SK-N-SH (cell line): ENCODE results near the gene MTA2. TPM values are rescaled to one million over a fixed set of nuclear protein-coding genes. Genes with fewer than 3 reads are reported as not detected.
"Not testable (repeated sequence)": the region's sequence is repeated elsewhere in the genome, so short reads cannot be mapped to it uniquely, and the experiment has no call there.

ENCODE experiments used
- CTCF ChIA-PET: fragments of 300-600, 350-600 bp; formaldehyde crosslinking; extraction: SDS; loops from one replicate; lab custom pipeline; 2021; lab: Yijun Ruan, JAX
- POLR2A ChIA-PET: fragments of 350-600 bp; sonication (Branson Sonifier 250); formaldehyde crosslinking; extraction: SDS; loops from one replicate; lab custom pipeline; 2020; ENCODE audit warnings: antibody characterized with exemption, inconsistent platforms; lab: Yijun Ruan, JAX
- DNase-seq: peaks from one replicate; pipeline ENCODE4 v3.0.0; 2012
- H2AFZ ChIP-seq: fragments of 200-600 bp; sonication (generic); 2 replicates; pipeline ENCODE4 v1.8.1; 2016; ENCODE audit warnings: antibody characterized with exemption, mild to moderate bottlenecking, low read depth
- H3F3A ChIP-seq: fragments of 200-600 bp; sonication (generic); replicated peaks from 2 replicates; pipeline ENCODE3; 2016; ENCODE audit warnings: antibody characterized with exemption, mild to moderate bottlenecking; ENCODE audit not compliant: insufficient read depth
- H3K27ac ChIP-seq, 2 experiments: fragments of 200-500 bp in 1 of 2; fragments of 200-600 bp in 1 of 2; sonication (Bioruptor generic) in 1 of 2; sonication (generic), shearing (Covaris generic) in 1 of 2; 2 replicates each; pipeline versions ENCODE4 v1.5.1 to v1.6.1; 2014 to 2016; ENCODE audit warnings: low read depth in 2 of 2, inconsistent platforms in 1 of 2, low read length in 1 of 2, mild to moderate bottlenecking in 1 of 2, mixed read lengths in 1 of 2
- H3K27me3 ChIP-seq: fragments of 200-600 bp; sonication (generic), shearing (Covaris generic); 2 replicates; pipeline ENCODE4 v1.6.1; 2016; ENCODE audit warnings: mixed run types; ENCODE audit not compliant: insufficient read depth
- H3K36me3 ChIP-seq, 2 experiments: fragments of 200-500 bp in 1 of 2; fragments of 200-600 bp in 1 of 2; sonication (Bioruptor generic) in 1 of 2; sonication (generic) in 1 of 2; replicated peaks in 1 of 2; 2 replicates each; pipeline versions ENCODE3 to v1.5.1; 2014 to 2016; ENCODE audit warnings: low read length in 1 of 2, mild to moderate bottlenecking in 1 of 2; ENCODE audit not compliant: insufficient read depth in 2 of 2, control insufficient read depth in 1 of 2
- H3K4me1 ChIP-seq, 2 experiments: fragments of 200-500 bp in 1 of 2; fragments of 200-600 bp in 1 of 2; sonication (Bioruptor generic) in 1 of 2; sonication (generic), shearing (Covaris generic) in 1 of 2; 2 replicates each; pipeline versions ENCODE4 v1.5.1 to v1.6.1; 2014 to 2016; ENCODE audit warnings: low read depth in 1 of 2, low read length in 1 of 2, mixed run types in 1 of 2; ENCODE audit not compliant: insufficient read depth in 2 of 2, control insufficient read depth in 1 of 2
- H3K4me2 ChIP-seq: fragments of 200-600 bp; sonication (generic), shearing (Covaris generic); 2 replicates; pipeline ENCODE4 v1.6.1; 2017; ENCODE audit warnings: mixed run types
- H3K4me3 ChIP-seq, 2 experiments: fragments of 200-500 bp in 1 of 2; fragments of 200-600 bp in 1 of 2; sonication (Bioruptor generic) in 1 of 2; sonication (generic), shearing (Covaris generic) in 1 of 2; 2 replicates each; pipeline versions ENCODE4 v1.5.1 to v1.8.1; 2014 to 2016; ENCODE audit warnings: low read depth in 2 of 2, inconsistent platforms in 1 of 2, low read length in 1 of 2, mild to moderate bottlenecking in 1 of 2, mixed read lengths in 1 of 2, moderate library complexity in 1 of 2
- H3K79me2 ChIP-seq: fragments of 200-600 bp; sonication (generic); 2 replicates; pipeline ENCODE4 v1.8.1; 2017; ENCODE audit warnings: mild to moderate bottlenecking; ENCODE audit not compliant: insufficient read depth
- H3K9ac ChIP-seq: fragments of 200-600 bp; sonication (generic); 2 replicates; pipeline ENCODE4 v1.6.1; 2017; ENCODE audit warnings: mixed run types
- H3K9me2 ChIP-seq: fragments of 200-600 bp; sonication (generic); 2 replicates; pipeline ENCODE4 v1.6.1; 2017; ENCODE audit warnings: mixed run types
- H3K9me3 ChIP-seq: fragments of 200-600 bp; sonication (generic); 2 replicates; pipeline ENCODE4 v1.6.1; 2017; ENCODE audit warnings: mixed run types, mild to moderate bottlenecking, moderate library complexity
- H4K20me1 ChIP-seq: fragments of 200-600 bp; sonication (generic); 2 replicates; pipeline ENCODE4 v1.6.1; 2017; ENCODE audit warnings: mild to moderate bottlenecking, mixed run types; ENCODE audit not compliant: insufficient read depth
- CHD2 ChIP-seq: fragments of 150-350 bp; IDR thresholded peaks from 2 replicates; pipeline ENCODE4 v1.6.1; 2018; ENCODE audit warnings: low read length; ENCODE audit not compliant: partially characterized antibody
- FOXM1 ChIP-seq: IDR thresholded peaks from 2 replicates; pipeline ENCODE4 v1.4.0; 2012; ENCODE audit warnings: low read depth, mild to moderate bottlenecking
- GABPA ChIP-seq: IDR thresholded peaks from 2 replicates; pipeline ENCODE4 v1.4.0; 2012; ENCODE audit warnings: low read depth, mild to moderate bottlenecking
- GATA2 ChIP-seq: sonication (generic); formaldehyde crosslinking; IDR thresholded peaks from 2 replicates; pipeline ENCODE4 v1.5.0; 2020; ENCODE audit warnings: mild to moderate bottlenecking, missing genetic modification reagents
- MAX ChIP-seq: IDR thresholded peaks from 2 replicates; pipeline ENCODE4 v1.4.0; 2012; ENCODE audit warnings: low read depth
- NRF1 ChIP-seq: IDR thresholded peaks from 2 replicates; pipeline ENCODE4 v1.6.1; 2012; ENCODE audit warnings: low read depth, mild to moderate bottlenecking, low read length
- PBX3 ChIP-seq: IDR thresholded peaks from 2 replicates; pipeline ENCODE4; 2012
- RCOR1 ChIP-seq: fragments of 150-350 bp; IDR thresholded peaks from 2 replicates; pipeline ENCODE4 v1.6.1; 2017; ENCODE audit warnings: antibody characterized with exemption, low read length
- RFX5 ChIP-seq: IDR thresholded peaks from 2 replicates; pipeline ENCODE4 v1.6.1; 2012; ENCODE audit warnings: mild to moderate bottlenecking, improper control_type of control experiment, low read length
- RXRA ChIP-seq: IDR thresholded peaks from 2 replicates; pipeline ENCODE4 v1.4.0; 2012; ENCODE audit warnings: low read depth, mild to moderate bottlenecking, borderline replicate concordance
- SIN3A ChIP-seq: IDR thresholded peaks from 2 replicates; pipeline ENCODE4 v1.6.1; 2012; ENCODE audit warnings: low read depth, mild to moderate bottlenecking, low read length, moderate library complexity, borderline replicate concordance
- TEAD4 ChIP-seq: IDR thresholded peaks from 2 replicates; pipeline ENCODE4 v1.4.0; 2012; ENCODE audit warnings: mild to moderate bottlenecking, borderline replicate concordance; ENCODE audit not compliant: insufficient read depth
- USF2 ChIP-seq: fragments of 150-350 bp; IDR thresholded peaks from 2 replicates; pipeline ENCODE4 v1.6.1; 2017; ENCODE audit warnings: antibody characterized with exemption, low read length, low read depth, borderline replicate concordance
- WGBS: methylation state at CpG from one replicate; pipeline ENCODE4 v1.1.6; 2017; ENCODE audit warnings: low lambda C conversion rate; 5-methylcytosine and 5-hydroxymethylcytosine counted together
- polyA plus RNA-seq, 3 experiments: library from polyadenylated mRNA; depleted of rRNA; stranded (reverse); fragments of >200 nt; gene quantifications; 2 replicates each; pipeline ENCODE4 v1.2.3, GENCODE V29; 2012

Gene MTA2
- polyA plus RNA-seq, 1 of the 3 experiments (the other 2 are of a cell fraction): 18.4 TPM

- TF ChIP-seq SIN3A (0 out of 2 replicates have a peak, but pooled peaks have one; percentile 33), PBX3 (no peak)
- Histone ChIP-seq H3K27ac (peak overlapping the region; percentile 64 to 85), H3K9me3 (no peaks in the 10 kb centered on the region), H3K9ac (peak overlapping the region; percentile 88), H3K4me3 (peak overlapping the region; percentile 83 to 93), H4K20me1 (peaks cover 39% of the 10 kb centered on the region), H3K36me3 (peaks cover 41 to 51% of the 10 kb centered on the region in 2 experiments), H3K79me2 (peaks cover 73% of the 10 kb centered on the region), H3F3A (peaks cover 22% of the 10 kb centered on the region), H3K9me2 (no peaks in the 10 kb centered on the region), H3K4me2 (peak overlapping the region; percentile 95), H3K4me1 (peaks cover 19 to 28% of the 10 kb centered on the region in 2 experiments; a peak in 3 of 4 replicates), H2AFZ (no peak overlapping the region; the same call in 1 of the 2 replicates), H3K27me3 (no peaks in the 10 kb centered on the region)
- DNase-seq: peak; percentile 34
- ChIA-PET CTCF (interaction anchor here (0.6 to 3.2 kb wide), 7 partner anchors 9 to 179 kb away, joined by 3 to 14 read pairs (median 4); no protein-coding TSS in a partner anchor), POLR2A (interaction anchor here (0.6 to 2.0 kb wide), 20 partner anchors 8 to 181 kb away, joined by 3 to 47 read pairs (median 5); partner anchors contain the start of genes AHNAK, B3GAT3, C11orf98 and CSKMT)
- 2% methylated on average over 33 of the region's 33 CpGs for WGBS
These were observed 28.6 kb downstream of the MTA2 start for GRCh38 chr11:62573006-62573591.

GRCh38 chr11:62572431-62572830 lies 29.2 kb downstream of the MTA2 start:
- no peak for DNase-seq
- CTCF ChIA-PET: interaction anchor here (0.6 to 3.2 kb wide), 7 partner anchors 8 to 148 kb away, joined by 3 to 14 read pairs (median 4); no protein-coding TSS in a partner anchor
- TF ChIP-seq CHD2: no peak
- no peak for TF ChIP-seq RXRA
- TF ChIP-seq NRF1: no peak
- no peak for TF ChIP-seq TEAD4
- no peak for TF ChIP-seq USF2
- TF ChIP-seq GABPA: no peak
- TF ChIP-seq RCOR1: no peak
- TF ChIP-seq RFX5: no peak
- TF ChIP-seq MAX: no peak
- no peak for TF ChIP-seq GATA2 (CRISPR knock-in tag)
- no peak for TF ChIP-seq FOXM1
- Histone ChIP-seq H2AFZ (no peak overlapping the region), H3K9me2 (no peaks in the 10 kb centered on the region), H3K79me2 (peaks cover 79% of the 10 kb centered on the region), H3K27me3 (no peaks in the 10 kb centered on the region), H3K36me3 (peaks cover 43 to 53% of the 10 kb centered on the region in 2 experiments), H3K4me2 (peak overlapping the region; percentile 95), H3K4me1 (peaks cover 19 to 28% of the 10 kb centered on the region in 2 experiments; a peak in 3 of 4 replicates), H3K9ac (peak overlapping the region; percentile 88), H3K27ac (peak overlapping the region in 1 of 2 experiments; percentile 64; a peak in 2 of 4 replicates), H3K4me3 (peak overlapping the region; percentile 83 to 93), H3F3A (peaks cover 25% of the 10 kb centered on the region), H4K20me1 (peaks cover 43% of the 10 kb centered on the region), H3K9me3 (no peaks in the 10 kb centered on the region)
- POLR2A ChIA-PET: interaction anchor here (0.8 to 1.2 kb wide), 4 partner anchors 9 to 19 kb away, joined by 3 to 6 read pairs (median 3); partner anchors contain the start of gene TUT1
- WGBS: 59% methylated on average over 12 of the region's 12 CpGs

- H2AFZ ChIP-seq, H3K9me2 ChIP-seq, H3K9me3 ChIP-seq, H3K27me3 ChIP-seq, POLR2A ChIA-PET, DNase-seq: not testable (repeated sequence)
- peaks cover 53% of the 10 kb centered on the region in 2 experiments for H3K36me3 ChIP-seq
- peak overlapping the region in 1 of 2 experiments; percentile 2; a peak in 1 of 4 replicates for H3K27ac ChIP-seq
- peak overlapping the region in 1 of 2 experiments; percentile 2; a peak in 2 of 4 replicates for H3K4me3 ChIP-seq
- CTCF ChIA-PET: interaction anchor here (2.4 to 3.2 kb wide), 2 partner anchors 147 to 176 kb away, joined by 14 to 16 read pairs; no protein-coding TSS in a partner anchor
- 0 out of 2 replicates have a peak overlapping the region, but pooled peaks have one; percentile 88 for H3K9ac ChIP-seq
- H4K20me1 ChIP-seq: peaks cover 45% of the 10 kb centered on the region
- peaks cover 89% of the 10 kb centered on the region for H3K79me2 ChIP-seq
- H3K4me1 ChIP-seq: peaks cover 19 to 28% of the 10 kb centered on the region in 2 experiments; a peak in 3 of 4 replicates
- peaks cover 31% of the 10 kb centered on the region for H3F3A ChIP-seq
- H3K4me2 ChIP-seq: peak overlapping the region; percentile 95; the same call in 1 of the 2 replicates
- 93% methylated on average over 5 of the region's 5 CpGs for WGBS
These were observed 30.2 kb downstream of the MTA2 start for GRCh38 chr11:62571493-62571892.

GRCh38 chr11:62570903-62571302 lies 30.8 kb downstream of the MTA2 start:
- not testable (repeated sequence) for DNase-seq, H3K27me3 ChIP-seq, H3K4me3 ChIP-seq, H3K27ac ChIP-seq, H3K9me3 ChIP-seq, H3K9ac ChIP-seq, H3K9me2 ChIP-seq, H2AFZ ChIP-seq
- peaks cover 34% of the 10 kb centered on the region for H3F3A ChIP-seq
- H3K79me2 ChIP-seq: peaks cover 95% of the 10 kb centered on the region
- H4K20me1 ChIP-seq: peaks cover 45% of the 10 kb centered on the region
- CTCF ChIA-PET: interaction anchor here (0.6 to 2.4 kb wide), 3 partner anchors 10 to 176 kb away, joined by 3 to 16 read pairs (median 10); no protein-coding TSS in a partner anchor
- POLR2A ChIA-PET: interaction anchor here (1.6 kb wide), 1 partner anchor 21 kb away, joined by 5 read pairs; the partner anchor contains the start of gene TUT1
- H3K4me1 ChIP-seq: peaks cover 19 to 28% of the 10 kb centered on the region in 2 experiments; a peak in 3 of 4 replicates
- WGBS: 96% methylated on average over 5 of the region's 5 CpGs
- peaks cover 53 to 58% of the 10 kb centered on the region in 2 experiments for H3K36me3 ChIP-seq
- peak overlapping the region; percentile 95; the same call in 1 of the 2 replicates for H3K4me2 ChIP-seq
